Activated T-cell treated with anti-CD3 and anti-CD28 coated beads, Interleukin-2, amount 50 U/mL, for 24 hours (primary cell): ENCODE data around the gene NDFIP2.

Experiments
- DNase-seq: peaks from one replicate; pipeline ENCODE4 v3.0.0-alpha.2; 2020
- H3K27ac Mint-ChIP-seq: 2 replicates; pipeline ENCODE4 v1.8.0; 2020; ENCODE audit warnings: mild to moderate bottlenecking, mixed read lengths
- H3K27me3 Mint-ChIP-seq: 2 replicates; pipeline ENCODE4 v1.8.0; 2020; ENCODE audit warnings: mixed read lengths
- H3K36me3 Mint-ChIP-seq: 2 replicates; pipeline ENCODE4 v1.8.0; 2020; ENCODE audit warnings: low read depth, mixed read lengths
- H3K4me1 Mint-ChIP-seq: 2 replicates; pipeline ENCODE4 v1.8.0; 2020; ENCODE audit warnings: low read depth, mixed read lengths
- H3K4me3 Mint-ChIP-seq: 2 replicates; pipeline ENCODE4 v1.8.0; 2020; ENCODE audit warnings: mild to moderate bottlenecking, moderate library complexity, mixed read lengths
- H3K9me3 Mint-ChIP-seq: 2 replicates; pipeline ENCODE4 v1.8.0; 2020; ENCODE audit warnings: mixed read lengths

Gene NDFIP2

GRCh38 chr13:79496188-79496587, 15.2 kb downstream of the NDFIP2 start:
- Mint-ChIP-seq H3K4me3 (no peak overlapping the region), H3K4me1 (peaks cover 92% of the 10 kb centered on the region), H3K9me3 (no peaks in the 10 kb centered on the region), H3K36me3 (peaks cover 56% of the 10 kb centered on the region), H3K27me3 (no peaks in the 10 kb centered on the region), H3K27ac (no peak overlapping the region)
- no peak for DNase-seq

- DNase-seq: no peak
- peaks cover 92% of the 10 kb centered on the region for H3K4me1 Mint-ChIP-seq
- H3K27me3 Mint-ChIP-seq: no peaks in the 10 kb centered on the region
- peaks cover 48% of the 10 kb centered on the region for H3K36me3 Mint-ChIP-seq
- no peak overlapping the region for H3K4me3 Mint-ChIP-seq
- H3K27ac Mint-ChIP-seq: no peak overlapping the region
- H3K9me3 Mint-ChIP-seq: no peaks in the 10 kb centered on the region
These were observed 16.1 kb downstream of the NDFIP2 start for GRCh38 chr13:79497064-79497463.

- no peak overlapping the region for H3K4me3 Mint-ChIP-seq
- H3K4me1 Mint-ChIP-seq: peaks cover 92% of the 10 kb centered on the region
- H3K27ac Mint-ChIP-seq: peak overlapping the region; percentile 42
- no peak for DNase-seq
- peaks cover 41% of the 10 kb centered on the region for H3K36me3 Mint-ChIP-seq
- no peaks in the 10 kb centered on the region for H3K27me3 Mint-ChIP-seq
- H3K9me3 Mint-ChIP-seq: no peaks in the 10 kb centered on the region
These were observed 16.9 kb downstream of the NDFIP2 start for GRCh38 chr13:79497852-79498251.

GRCh38 chr13:79500829-79501228, 19.9 kb downstream of the NDFIP2 start:
- Mint-ChIP-seq H3K9me3 (no peaks in the 10 kb centered on the region), H3K4me1 (peaks cover 94% of the 10 kb centered on the region), H3K27ac (peak overlapping the region; percentile 92), H3K4me3 (peak overlapping the region; percentile 22), H3K27me3 (no peaks in the 10 kb centered on the region), H3K36me3 (peaks cover 49% of the 10 kb centered on the region)
- DNase-seq: no peak

GRCh38 chr13:79501538-79502232, 20.7 kb downstream of the NDFIP2 start:
- peaks cover 89% of the 10 kb centered on the region for H3K4me1 Mint-ChIP-seq
- peak overlapping the region; percentile 22 for H3K4me3 Mint-ChIP-seq
- DNase-seq: no peak
- H3K27me3 Mint-ChIP-seq: no peaks in the 10 kb centered on the region
- H3K27ac Mint-ChIP-seq: peak overlapping the region; percentile 92
- H3K9me3 Mint-ChIP-seq: no peaks in the 10 kb centered on the region
- H3K36me3 Mint-ChIP-seq: peaks cover 51% of the 10 kb centered on the region

- Mint-ChIP-seq H3K9me3 (no peaks in the 10 kb centered on the region), H3K4me1 (peaks cover 83% of the 10 kb centered on the region), H3K27me3 (no peaks in the 10 kb centered on the region), H3K4me3 (no peak overlapping the region), H3K27ac (peak overlapping the region; percentile 92), H3K36me3 (peaks cover 50% of the 10 kb centered on the region)
- DNase-seq: no peak
These were observed 22.0 kb downstream of the NDFIP2 start for GRCh38 chr13:79502859-79503468.

- H3K9me3 Mint-ChIP-seq: no peaks in the 10 kb centered on the region
- H3K4me3 Mint-ChIP-seq: no peak overlapping the region
- H3K27me3 Mint-ChIP-seq: no peaks in the 10 kb centered on the region
- H3K4me1 Mint-ChIP-seq: peaks cover 85% of the 10 kb centered on the region
- peak overlapping the region; percentile 92 for H3K27ac Mint-ChIP-seq
- DNase-seq: no peak
- H3K36me3 Mint-ChIP-seq: peaks cover 52% of the 10 kb centered on the region
These were observed 22.6 kb downstream of the NDFIP2 start for GRCh38 chr13:79503473-79504017.

- Mint-ChIP-seq H3K27me3 (no peaks in the 10 kb centered on the region), H3K27ac (peak overlapping the region; percentile 61), H3K4me3 (no peak overlapping the region), H3K9me3 (no peaks in the 10 kb centered on the region), H3K36me3 (peaks cover 65% of the 10 kb centered on the region), H3K4me1 (peaks cover 78% of the 10 kb centered on the region)
- no peak for DNase-seq
These were observed 27.4 kb downstream of the NDFIP2 start for GRCh38 chr13:79508224-79508961.

- no peak for DNase-seq
- Mint-ChIP-seq H3K9me3 (no peaks in the 10 kb centered on the region), H3K27ac (no peak overlapping the region), H3K4me3 (no peak overlapping the region), H3K27me3 (no peaks in the 10 kb centered on the region), H3K36me3 (peaks cover 67% of the 10 kb centered on the region), H3K4me1 (peaks cover 76% of the 10 kb centered on the region)
These were observed 30.7 kb downstream of the NDFIP2 start for GRCh38 chr13:79511611-79512010.

- H3K27ac Mint-ChIP-seq: peak overlapping the region; percentile 77
- H3K27me3 Mint-ChIP-seq: no peaks in the 10 kb centered on the region
- no peak for DNase-seq
- no peak overlapping the region for H3K4me3 Mint-ChIP-seq
- H3K36me3 Mint-ChIP-seq: peaks cover 69% of the 10 kb centered on the region
- no peaks in the 10 kb centered on the region for H3K9me3 Mint-ChIP-seq
- peaks cover 81% of the 10 kb centered on the region for H3K4me1 Mint-ChIP-seq
These were observed 32.0 kb downstream of the NDFIP2 start for GRCh38 chr13:79512950-79513349.

- H3K27me3 Mint-ChIP-seq: no peaks in the 10 kb centered on the region
- H3K36me3 Mint-ChIP-seq: peaks cover 66% of the 10 kb centered on the region
- no peaks in the 10 kb centered on the region for H3K9me3 Mint-ChIP-seq
- DNase-seq: no peak
- no peak overlapping the region for H3K4me3 Mint-ChIP-seq
- H3K4me1 Mint-ChIP-seq: peaks cover 65% of the 10 kb centered on the region
- H3K27ac Mint-ChIP-seq: no peak overlapping the region
These were observed 35.6 kb downstream of the NDFIP2 start for GRCh38 chr13:79516595-79516994.

- H3K36me3 Mint-ChIP-seq: peaks cover 54% of the 10 kb centered on the region
- no peak overlapping the region for H3K4me3 Mint-ChIP-seq
- no peak overlapping the region for H3K27ac Mint-ChIP-seq
- H3K27me3 Mint-ChIP-seq: no peaks in the 10 kb centered on the region
- no peaks in the 10 kb centered on the region for H3K9me3 Mint-ChIP-seq
- peaks cover 55% of the 10 kb centered on the region for H3K4me1 Mint-ChIP-seq
- DNase-seq: no peak
These were observed 38.3 kb downstream of the NDFIP2 start for GRCh38 chr13:79519255-79519654.

- peaks cover 35% of the 10 kb centered on the region for H3K4me1 Mint-ChIP-seq
- no peak for DNase-seq
- H3K27me3 Mint-ChIP-seq: no peaks in the 10 kb centered on the region
- no peaks in the 10 kb centered on the region for H3K9me3 Mint-ChIP-seq
- peak overlapping the region; percentile 44 for H3K4me3 Mint-ChIP-seq
- peaks cover 40% of the 10 kb centered on the region for H3K36me3 Mint-ChIP-seq
- H3K27ac Mint-ChIP-seq: peak overlapping the region; percentile 78
These were observed 41.6 kb downstream of the NDFIP2 start for GRCh38 chr13:79522583-79522982.

- Mint-ChIP-seq H3K27me3 (no peaks in the 10 kb centered on the region), H3K4me1 (peaks cover 17% of the 10 kb centered on the region), H3K27ac (no peak overlapping the region), H3K36me3 (peaks cover 38% of the 10 kb centered on the region), H3K9me3 (no peaks in the 10 kb centered on the region), H3K4me3 (no peak overlapping the region)
- DNase-seq: no peak
These were observed 44.3 kb downstream of the NDFIP2 start for GRCh38 chr13:79525064-79525857.
